Tibial nerve (tissue), 4 donors: Measurements from ENCODE around the gene GRB7.

Experiments used
- CTCF ChIP-seq, 5 experiments: fragments of 200-600 bp in 3 of 5; fragments of 450-650 bp in 2 of 5; sonication (generic) in 3 of 5; IDR thresholded peaks; one replicate each; pipeline ENCODE4 v1.5.1; 2016 to 2019; ENCODE audit warnings: antibody characterized with exemption in 5 of 5, mild to moderate bottlenecking in 3 of 5, moderate library complexity in 2 of 5
- EP300 ChIP-seq, 2 donors: sonication (generic); formaldehyde crosslinking; IDR thresholded peaks; one replicate each; pipeline ENCODE4 v1.6.1; 2017; ENCODE audit warnings: antibody characterized with exemption in 2 of 2, mild to moderate bottlenecking in 1 of 2
- POLR2A ChIP-seq, 2 donors: fragments of 450-650 bp; IDR thresholded peaks; one replicate each; pipeline ENCODE4 v1.6.1; 2017; ENCODE audit warnings: antibody characterized with exemption in 2 of 2, mild to moderate bottlenecking in 2 of 2, moderate library complexity in 2 of 2

GRCh38 chr17:39688945-39689344 is 48.8 kb upstream of the GRB7 start:
- TF ChIP-seq CTCF (IDR thresholded peaks at IDR 0.05) (no peak), POLR2A (IDR thresholded peaks at IDR 0.05) (no peak), EP300 (IDR thresholded peaks at IDR 0.05) (no peak)
